HG02759 (cell line): ENCODE results near the gene DCPS.
"Not testable (repeated sequence)": the region's sequence is repeated elsewhere in the genome, so short reads cannot be mapped to it uniquely, and the experiment has no call there.

Experiments used
- ATAC-seq: cut with Tn5 transposase; IDR thresholded peaks from one replicate; pipeline ENCODE4 v1.9.1; 2021; ENCODE audit warnings: mild to moderate bottlenecking, moderate library complexity; ENCODE audit not compliant: unreplicated experiment

Gene DCPS

GRCh38 chr11:126284829-126285228 lies 19.0 kb upstream of the DCPS start:
- peak; percentile 40 for ATAC-seq

GRCh38 chr11:126288237-126288636 lies 15.6 kb upstream of the DCPS start:
- no peak for ATAC-seq

GRCh38 chr11:126290887-126291286 lies 13.0 kb upstream of the DCPS start:
- ATAC-seq, result no peak

- peak; percentile 52 for ATAC-seq
Measured at GRCh38 chr11:126293726-126294125, 10.1 kb upstream of the DCPS start.

- no peak for ATAC-seq
Measured at GRCh38 chr11:126297004-126297403, 6.9 kb upstream of the DCPS start.

- ATAC-seq, result no peak
Measured at GRCh38 chr11:126304457-126305075, 706 bp downstream of the DCPS start.

- ATAC-seq, result peak; percentile 49
Measured at GRCh38 chr11:126305699-126306098, 1.8 kb downstream of the DCPS start.

GRCh38 chr11:126307706-126308105 lies 3.8 kb downstream of the DCPS start:
- ATAC-seq, result no peak

GRCh38 chr11:126308271-126308671 lies 4.4 kb downstream of the DCPS start:
- no peak for ATAC-seq

GRCh38 chr11:126308771-126309170 lies 4.9 kb downstream of the DCPS start:
- ATAC-seq, result not testable (repeated sequence)

- peak; percentile 44 for ATAC-seq
Measured at GRCh38 chr11:126310200-126310991, 6.5 kb downstream of the DCPS start.

GRCh38 chr11:126310992-126311310 lies 7.1 kb downstream of the DCPS start:
- no peak for ATAC-seq

- peak; percentile 65 for ATAC-seq
Measured at GRCh38 chr11:126311401-126312291, 7.8 kb downstream of the DCPS start.

GRCh38 chr11:126312961-126313360 lies 9.1 kb downstream of the DCPS start:
- no peak for ATAC-seq

GRCh38 chr11:126313826-126314225 lies 10.0 kb downstream of the DCPS start:
- no peak for ATAC-seq

- no peak for ATAC-seq
Measured at GRCh38 chr11:126317432-126317755, 13.5 kb downstream of the DCPS start.

- ATAC-seq, result peak; percentile 43
Measured at GRCh38 chr11:126317756-126318573, 14.1 kb downstream of the DCPS start.

- ATAC-seq, result peak; percentile 90
Measured at GRCh38 chr11:126318574-126319373, 14.9 kb downstream of the DCPS start.

GRCh38 chr11:126319374-126319740 lies 15.5 kb downstream of the DCPS start:
- ATAC-seq, result no peak

- ATAC-seq, result no peak
Measured at GRCh38 chr11:126322996-126323395, 19.1 kb downstream of the DCPS start.
